Activated naive CD4-positive, alpha-beta T cell treated with anti-CD3 and anti-CD28 coated beads, Interleukin-2, amount 50 U/mL, for 72 hours (primary cell): ENCODE measurements around the gene CBR3. TPM values are rescaled to one million over a fixed set of nuclear protein-coding genes. Genes with fewer than 3 reads are reported as not detected.
"Not testable (repeated sequence)": the region's sequence is repeated elsewhere in the genome, so short reads cannot be mapped to it uniquely, and the experiment has no call there.

Experiments used
- ATAC-seq, 2 donors: fragments of 150-1000 bp; cut with Tn5 transposase; 2 replicates each; pipeline ENCODE4 v1.10.0; 2021; ENCODE audit warnings: mild to moderate bottlenecking in 2 of 2, moderate library complexity in 2 of 2
- DNase-seq, 2 donors: peaks; one replicate each; pipeline ENCODE4 v3.0.0; 2021 to 2022; ENCODE audit warnings: low spot score in 2 of 2
- H3K27ac Mint-ChIP-seq, 2 donors: one replicate each; pipeline ENCODE4 v1.8.0; 2022; ENCODE audit warnings: mild to moderate bottlenecking in 2 of 2, mixed read lengths in 2 of 2
- H3K36me3 Mint-ChIP-seq, 2 donors: one replicate each; pipeline ENCODE4 v1.8.0; 2022; ENCODE audit warnings: mixed read lengths in 2 of 2
- H3K9me3 Mint-ChIP-seq, 2 donors: one replicate each; pipeline ENCODE4 v1.8.0; 2022; ENCODE audit warnings: mixed read lengths in 2 of 2
- total RNA-seq, 2 donors: library from RNA; stranded (reverse); gene quantifications; one replicate each; pipeline ENCODE4 v1.2.3, GENCODE V29; 2022

Gene CBR3
- total RNA-seq, 2 donors from 2014 or later: 9.6 to 23.2 TPM

GRCh38 chr21:36132696-36133095 is 2.2 kb upstream of the CBR3 start:
- Mint-ChIP-seq H3K9me3 (no peaks in the 10 kb centered on the region), H3K27ac (no peak overlapping the region), H3K36me3 (peaks cover 0 to 5% of the 10 kb centered on the region in 2 donors)
- DNase-seq (no peak), ATAC-seq (no peak)

- peak overlapping the region; percentile 71 to 94 for H3K27ac Mint-ChIP-seq
- ATAC-seq: peak; percentile 79 to 83
- peak; percentile 69 to 75 for DNase-seq
- no peaks in the 10 kb centered on the region for H3K9me3 Mint-ChIP-seq
- peaks cover 0 to 9% of the 10 kb centered on the region in 2 donors for H3K36me3 Mint-ChIP-seq
Measured at GRCh38 chr21:36135391-36136102, 668 bp downstream of the CBR3 start.

GRCh38 chr21:36139791-36140190 is 4.9 kb downstream of the CBR3 start:
- H3K27ac Mint-ChIP-seq, H3K9me3 Mint-ChIP-seq, DNase-seq, ATAC-seq: not testable (repeated sequence)
- H3K36me3 Mint-ChIP-seq: peaks cover 0 to 14% of the 10 kb centered on the region in 2 donors

- DNase-seq (peak; percentile 80 to 86), ATAC-seq (peak; percentile 96 to 99)
- H3K36me3 Mint-ChIP-seq: peaks cover 7 to 17% of the 10 kb centered on the region in 2 donors
- peak overlapping the region in 1 of 2 donors; percentile 55 for H3K27ac Mint-ChIP-seq
- H3K9me3 Mint-ChIP-seq: no peaks in the 10 kb centered on the region
Measured at GRCh38 chr21:36141513-36141925, 6.6 kb downstream of the CBR3 start.

- not testable (repeated sequence) for H3K9me3 Mint-ChIP-seq, H3K27ac Mint-ChIP-seq, ATAC-seq, DNase-seq
- H3K36me3 Mint-ChIP-seq: peaks cover 7 to 13% of the 10 kb centered on the region in 2 donors
Measured at GRCh38 chr21:36144233-36144632, 9.4 kb downstream of the CBR3 start.

GRCh38 chr21:36145259-36145658 is 10.4 kb downstream of the CBR3 start:
- DNase-seq (no peak), ATAC-seq (no peak)
- H3K9me3 Mint-ChIP-seq: no peaks in the 10 kb centered on the region
- H3K27ac Mint-ChIP-seq: no peak overlapping the region
- peaks cover 7 to 13% of the 10 kb centered on the region in 2 donors for H3K36me3 Mint-ChIP-seq

GRCh38 chr21:36147911-36148310 is 13.0 kb downstream of the CBR3 start:
- Mint-ChIP-seq H3K9me3 (no peaks in the 10 kb centered on the region), H3K27ac (no peak overlapping the region), H3K36me3 (peaks cover 7 to 8% of the 10 kb centered on the region in 2 donors)
- ATAC-seq (no peak), DNase-seq (no peak)

- Mint-ChIP-seq H3K27ac (no peak overlapping the region), H3K36me3 (peaks cover 7 to 8% of the 10 kb centered on the region in 2 donors), H3K9me3 (no peaks in the 10 kb centered on the region)
- ATAC-seq (no peak), DNase-seq (no peak)
Measured at GRCh38 chr21:36148886-36149285, 14.0 kb downstream of the CBR3 start.

GRCh38 chr21:36149788-36150711 is 15.2 kb downstream of the CBR3 start:
- Mint-ChIP-seq H3K27ac (peak overlapping the region; percentile 63 to 65), H3K36me3 (peaks cover 7 to 8% of the 10 kb centered on the region in 2 donors), H3K9me3 (no peaks in the 10 kb centered on the region)
- DNase-seq (no peak), ATAC-seq (peak in 1 of 2 donors; percentile 72)

- ATAC-seq (no peak), DNase-seq (no peak)
- Mint-ChIP-seq H3K36me3 (no peaks in the 10 kb centered on the region), H3K9me3 (no peaks in the 10 kb centered on the region), H3K27ac (peak overlapping the region in 1 of 2 donors; percentile 88)
Measured at GRCh38 chr21:36155603-36156338, 20.9 kb downstream of the CBR3 start.

- H3K9me3 Mint-ChIP-seq: no peaks in the 10 kb centered on the region
- ATAC-seq (peak; percentile 87 to 91), DNase-seq (peak; percentile 100)
- H3K27ac Mint-ChIP-seq: peak overlapping the region in 1 of 2 donors; percentile 88
- H3K36me3 Mint-ChIP-seq: no peaks in the 10 kb centered on the region
Measured at GRCh38 chr21:36156339-36156814, 21.5 kb downstream of the CBR3 start.

GRCh38 chr21:36156815-36157670 is 22.2 kb downstream of the CBR3 start, which contains the start of gene DOP1B:
TSS of gene DOP1B (plus strand) at chr21:36156824. CDS start at chr21:36164734, 7,910 bp downstream.
- DNase-seq (peak in 1 of 2 donors; percentile 54), ATAC-seq (peak; percentile 16 to 25)
- Mint-ChIP-seq H3K27ac (peak within 1 kb of the TSS; percentile 81 to 88), H3K36me3 (no peaks in the 10 kb centered on the region), H3K9me3 (no peaks in the 10 kb centered on the region)

GRCh38 chr21:36159356-36159921 is 24.6 kb downstream of the CBR3 start:
- Mint-ChIP-seq H3K9me3 (no peaks in the 10 kb centered on the region), H3K36me3 (no peaks in the 10 kb centered on the region), H3K27ac (no peak overlapping the region)
- DNase-seq (no peak), ATAC-seq (no peak)

- no peak for ATAC-seq
- Mint-ChIP-seq H3K9me3 (no peaks in the 10 kb centered on the region), H3K27ac (no peak overlapping the region), H3K36me3 (no peaks in the 10 kb centered on the region)
- no peak for DNase-seq
Measured at GRCh38 chr21:36160850-36161178, 25.9 kb downstream of the CBR3 start.

GRCh38 chr21:36162631-36163030 is 27.8 kb downstream of the CBR3 start:
- DNase-seq (no peak), ATAC-seq (no peak)
- Mint-ChIP-seq H3K36me3 (no peaks in the 10 kb centered on the region), H3K27ac (peak overlapping the region; percentile 30 to 53), H3K9me3 (no peaks in the 10 kb centered on the region)
